ENCODE measurements around the gene ZMIZ1.
"Not testable (repeated sequence)": the region's sequence is repeated elsewhere in the genome, so short reads cannot be mapped to it uniquely, and the experiment has no call there.

ZMIZ1 gene

GRCh38 chr10:79030705-79031104 lies 38.1 kb upstream of the ZMIZ1 start:
- DNase-seq, result no peak

GRCh38 chr10:79031723-79032122 lies 37.0 kb upstream of the ZMIZ1 start:
- DNase-seq, result no peak

- no peak for DNase-seq
Measured at GRCh38 chr10:79034271-79034876, 34.4 kb upstream of the ZMIZ1 start.

GRCh38 chr10:79036416-79036815 lies 32.4 kb upstream of the ZMIZ1 start:
- DNase-seq, result not testable (repeated sequence)

- DNase-seq, result no peak
Measured at GRCh38 chr10:79038104-79038840, 30.5 kb upstream of the ZMIZ1 start.

- peak; percentile 41 for DNase-seq
Measured at GRCh38 chr10:79038841-79039201, 29.9 kb upstream of the ZMIZ1 start.

- no peak for DNase-seq
Measured at GRCh38 chr10:79042639-79043411, 25.9 kb upstream of the ZMIZ1 start.

- DNase-seq, result no peak
Measured at GRCh38 chr10:79044036-79044632, 24.6 kb upstream of the ZMIZ1 start.

- DNase-seq, result no peak
Measured at GRCh38 chr10:79044846-79045245, 23.9 kb upstream of the ZMIZ1 start.

GRCh38 chr10:79045566-79046175 lies 23.1 kb upstream of the ZMIZ1 start:
- DNase-seq, result no peak

- DNase-seq, result no peak
Measured at GRCh38 chr10:79046326-79046725, 22.4 kb upstream of the ZMIZ1 start.

- no peak for DNase-seq
Measured at GRCh38 chr10:79046741-79047583, 21.8 kb upstream of the ZMIZ1 start.

GRCh38 chr10:79047584-79047874 lies 21.2 kb upstream of the ZMIZ1 start:
- DNase-seq, result no peak

GRCh38 chr10:79047875-79048638 lies 20.7 kb upstream of the ZMIZ1 start:
- DNase-seq, result no peak

GRCh38 chr10:79048639-79049550 lies 19.9 kb upstream of the ZMIZ1 start:
- DNase-seq, result no peak

GRCh38 chr10:79049931-79050895 lies 18.6 kb upstream of the ZMIZ1 start:
- DNase-seq, result no peak

- peak; percentile 44 for DNase-seq
Measured at GRCh38 chr10:79050896-79051555, 17.7 kb upstream of the ZMIZ1 start.

- DNase-seq, result no peak
Measured at GRCh38 chr10:79051766-79052165, 17.0 kb upstream of the ZMIZ1 start.
